ENCODE data around the gene PLEKHG4.

Gene PLEKHG4

GRCh38 chr16:67277999-67278772 is 1.1 kb upstream of the PLEKHG4 start:
- peak; percentile 38 for DNase-seq (ENCODE audit: low read depth)
- TF ChIP-seq, protein P1, sequence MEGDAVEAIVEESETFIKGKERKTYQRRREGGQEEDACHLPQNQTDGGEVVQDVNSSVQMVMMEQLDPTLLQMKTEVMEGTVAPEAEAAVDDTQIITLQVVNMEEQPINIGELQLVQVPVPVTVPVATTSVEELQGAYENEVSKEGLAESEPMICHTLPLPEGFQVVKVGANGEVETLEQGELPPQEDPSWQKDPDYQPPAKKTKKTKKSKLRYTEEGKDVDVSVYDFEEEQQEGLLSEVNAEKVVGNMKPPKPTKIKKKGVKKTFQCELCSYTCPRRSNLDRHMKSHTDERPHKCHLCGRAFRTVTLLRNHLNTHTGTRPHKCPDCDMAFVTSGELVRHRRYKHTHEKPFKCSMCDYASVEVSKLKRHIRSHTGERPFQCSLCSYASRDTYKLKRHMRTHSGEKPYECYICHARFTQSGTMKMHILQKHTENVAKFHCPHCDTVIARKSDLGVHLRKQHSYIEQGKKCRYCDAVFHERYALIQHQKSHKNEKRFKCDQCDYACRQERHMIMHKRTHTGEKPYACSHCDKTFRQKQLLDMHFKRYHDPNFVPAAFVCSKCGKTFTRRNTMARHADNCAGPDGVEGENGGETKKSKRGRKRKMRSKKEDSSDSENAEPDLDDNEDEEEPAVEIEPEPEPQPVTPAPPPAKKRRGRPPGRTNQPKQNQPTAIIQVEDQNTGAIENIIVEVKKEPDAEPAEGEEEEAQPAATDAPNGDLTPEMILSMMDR (conservative IDR thresholded peaks at IDR 0.05; ENCODE audit: low read depth, low read length) = no peak
- peak overlapping the region; percentile 53 for H3K4me3 ChIP-seq (ENCODE audit: low read depth, low read length)

GRCh38 chr16:67278773-67279295 is 498 bp upstream of the PLEKHG4 start:
- DNase-seq (ENCODE audit: low read depth) = no peak
- TF ChIP-seq, protein P1 (conservative IDR thresholded peaks at IDR 0.05; ENCODE audit: low read depth, low read length) = peak; percentile 41
- peak overlapping the region; percentile 53 for H3K4me3 ChIP-seq (ENCODE audit: low read depth, low read length)

DNA sequence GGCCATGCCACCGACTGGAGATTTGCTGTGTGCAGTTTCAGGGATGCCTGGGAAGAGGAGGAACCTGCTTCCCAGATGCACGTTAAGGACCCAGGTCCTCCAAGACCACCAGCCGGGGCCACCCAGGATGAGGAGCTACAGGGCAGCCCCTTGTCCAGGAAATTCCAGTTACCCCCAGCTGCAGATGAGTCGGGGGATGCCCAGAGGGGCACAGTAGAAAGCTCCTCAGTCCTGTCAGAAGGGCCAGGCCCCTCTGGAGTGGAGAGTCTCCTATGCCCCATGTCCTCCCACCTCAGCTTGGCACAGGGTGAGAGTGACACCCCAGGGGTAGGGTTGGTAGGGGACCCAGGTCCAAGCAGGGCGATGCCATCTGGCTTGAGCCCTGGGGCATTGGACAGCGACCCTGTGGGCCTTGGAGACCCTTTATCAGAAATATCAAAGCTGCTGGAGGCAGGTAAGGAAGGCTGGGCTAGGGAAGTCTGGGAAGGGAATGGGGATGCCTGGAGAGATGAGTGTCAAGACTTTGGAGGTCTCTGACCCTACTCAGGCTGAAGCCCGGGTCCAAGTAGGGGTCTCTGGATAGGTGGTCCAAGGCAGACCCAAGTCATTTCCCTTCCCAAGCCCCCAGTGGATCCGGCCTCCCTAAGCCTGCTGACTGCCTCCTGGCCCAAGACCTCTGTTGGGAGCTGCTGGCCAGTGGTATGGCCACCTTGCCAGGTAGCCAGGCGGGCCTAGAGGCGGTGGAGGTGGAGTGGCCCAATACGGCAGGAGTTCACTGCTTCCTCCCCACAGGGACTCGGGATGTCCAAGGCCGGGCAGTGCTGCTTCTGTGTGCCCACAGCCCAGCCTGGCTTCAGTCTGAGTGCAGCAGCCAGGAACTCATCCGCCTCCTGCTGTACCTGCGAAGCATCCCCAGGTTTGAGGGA is 1.0 kb downstream of the PLEKHG4 start:
- no peak overlapping the region for H3K4me3 ChIP-seq (ENCODE audit: low read depth, low read length)
- TF ChIP-seq, protein P1 (conservative IDR thresholded peaks at IDR 0.05; ENCODE audit: low read depth, low read length) = no peak
- DNase-seq (ENCODE audit: low read depth) = no peak

DNA sequence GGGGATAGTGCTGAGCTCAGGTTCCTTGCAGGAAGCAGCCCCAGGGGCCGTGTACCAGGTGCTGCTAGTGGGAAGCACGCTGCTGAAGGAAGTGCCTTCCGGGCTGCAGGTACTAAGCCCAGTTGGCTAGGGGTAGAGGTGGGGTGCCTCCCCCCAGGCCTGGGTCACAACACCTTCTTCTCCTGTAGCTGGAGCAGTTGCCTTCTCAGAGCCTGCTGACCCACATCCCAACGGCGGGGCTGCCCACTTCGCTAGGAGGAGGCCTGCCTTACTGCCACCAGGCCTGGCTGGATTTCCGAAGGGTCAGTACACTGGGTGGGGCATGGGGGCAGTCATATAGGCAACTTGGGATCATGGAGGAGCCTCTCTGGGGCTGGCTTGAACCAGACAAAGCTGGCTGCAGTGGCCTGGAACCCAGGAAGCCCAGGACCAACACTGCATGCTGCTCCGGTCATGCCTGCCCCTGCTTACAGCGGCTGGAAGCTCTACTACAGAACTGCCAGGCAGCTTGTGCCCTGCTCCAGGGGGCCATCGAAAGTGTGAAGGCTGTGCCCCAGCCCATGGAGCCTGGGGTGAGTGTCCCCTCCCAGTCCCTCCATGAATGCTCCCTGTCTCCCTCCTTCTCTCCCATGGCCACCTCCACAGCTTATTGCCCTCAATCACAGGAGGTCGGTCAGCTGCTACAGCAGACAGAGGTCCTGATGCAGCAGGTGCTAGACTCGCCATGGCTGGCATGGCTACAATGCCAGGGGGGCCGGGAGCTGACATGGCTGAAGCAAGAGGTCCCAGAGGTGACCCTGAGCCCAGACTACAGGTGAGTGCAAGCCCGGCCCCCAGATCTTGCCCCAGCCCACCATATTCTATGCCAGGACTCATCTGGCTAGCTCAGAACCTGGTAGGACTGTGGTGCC is 2.5 kb downstream of the PLEKHG4 start:
- no peak for DNase-seq (ENCODE audit: low read depth)
- H3K4me3 ChIP-seq (ENCODE audit: low read depth, low read length) = no peak overlapping the region
- TF ChIP-seq, protein P1 (conservative IDR thresholded peaks at IDR 0.05; ENCODE audit: low read depth, low read length) = no peak

GRCh38 chr16:67282447-67282805 is 3.1 kb downstream of the PLEKHG4 start:
- TF ChIP-seq, protein P1 (conservative IDR thresholded peaks at IDR 0.05; ENCODE audit: low read depth, low read length) = no peak

More at GRCh38 chr16:67282447-67282805, 3.1 kb downstream of the PLEKHG4 start:
- H3K4me3 ChIP-seq (ENCODE audit: low read depth, low read length) = no peak overlapping the region
- no peak for DNase-seq (ENCODE audit: low read depth)
